ENCODE results near the gene MACROH2A1. TPM values are rescaled to one million over a fixed set of nuclear protein-coding genes. Genes with fewer than 3 reads are reported as not detected.
A peak's percentile ranks its signal among the peaks of the same experiment; 100 is the strongest.

The MACROH2A1 gene
- total and polyA plus RNA-seq, 10 of the 15 experiments (the other 5 are each of a cell fraction or from before 2014, with no cell fraction given), result 45.7 to 230 (median 196) TPM

- TF ChIP-seq MTA2 (IDR thresholded peaks at IDR 0.05; ENCODE audit: low read depth) (no peak), POLR2A (IDR thresholded peaks at IDR 0.05; ENCODE audit: low read depth, low read length) (no peak)
- TF ChIP-seq, protein P1, sequence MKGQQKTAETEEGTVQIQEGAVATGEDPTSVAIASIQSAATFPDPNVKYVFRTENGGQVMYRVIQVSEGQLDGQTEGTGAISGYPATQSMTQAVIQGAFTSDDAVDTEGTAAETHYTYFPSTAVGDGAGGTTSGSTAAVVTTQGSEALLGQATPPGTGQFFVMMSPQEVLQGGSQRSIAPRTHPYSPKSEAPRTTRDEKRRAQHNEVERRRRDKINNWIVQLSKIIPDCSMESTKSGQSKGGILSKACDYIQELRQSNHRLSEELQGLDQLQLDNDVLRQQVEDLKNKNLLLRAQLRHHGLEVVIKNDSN (IDR thresholded peaks at IDR 0.05; ENCODE audit: borderline replicate concordance, extremely low read length, insufficient read depth, low read depth, low read length), result no peak
Measured at GRCh38 chr5:135395866-135396265, 3.2 kb downstream of the MACROH2A1 start (continued).

- peaks cover 0 to 2% of the 10 kb centered on the region in 2 experiments; a peak in 2 of 4 replicates for H3K36me3 ChIP-seq (ENCODE audit: control insufficient read depth in 2 of 2, insufficient read depth in 2 of 2, low read length in 1 of 2)
- H2AFZ ChIP-seq (ENCODE audit: control insufficient read depth, low read depth, low read length), result no peak overlapping the region
- FAIRE-seq, result no peak
- H3K9me3 ChIP-seq (replicated peaks; ENCODE audit: control insufficient read depth, insufficient read depth, low read length), result no peaks in the 10 kb centered on the region
- peak overlapping the region; percentile 29 for H3K4me2 ChIP-seq (ENCODE audit: control insufficient read depth, insufficient read depth)
- no peaks in the 10 kb centered on the region for H3K27me3 ChIP-seq (replicated peaks in 1 of 2; ENCODE audit: control insufficient read depth in 2 of 2, insufficient read depth in 2 of 2, low read length in 1 of 2)
- TF ChIP-seq BACH1 (IDR thresholded peaks at IDR 0.05; ENCODE audit: borderline replicate concordance) (no peak), STAT3 (IDR thresholded peaks at IDR 0.05; ENCODE audit: low read depth, low read length) (no peak), IKZF1 (conservative IDR thresholded peaks at IDR 0.05) (no peak), SREBF2 (IDR thresholded peaks at IDR 0.05; ENCODE audit: low read length) (no peak), CREM (IDR thresholded peaks at IDR 0.05; ENCODE audit: low read depth) (no peak), SMARCA5 (IDR thresholded peaks at IDR 0.05) (no peak), SPI1 (IDR thresholded peaks at IDR 0.05; ENCODE audit: borderline replicate concordance, insufficient read depth, low read depth, low read length) (no peak)
- TF ChIP-seq, protein P1 (IDR thresholded peaks at IDR 0.05; ENCODE audit: borderline replicate concordance, extremely low read length, insufficient read depth, low read depth, low read length), result no peak
- TF ChIP-seq, protein P2, sequence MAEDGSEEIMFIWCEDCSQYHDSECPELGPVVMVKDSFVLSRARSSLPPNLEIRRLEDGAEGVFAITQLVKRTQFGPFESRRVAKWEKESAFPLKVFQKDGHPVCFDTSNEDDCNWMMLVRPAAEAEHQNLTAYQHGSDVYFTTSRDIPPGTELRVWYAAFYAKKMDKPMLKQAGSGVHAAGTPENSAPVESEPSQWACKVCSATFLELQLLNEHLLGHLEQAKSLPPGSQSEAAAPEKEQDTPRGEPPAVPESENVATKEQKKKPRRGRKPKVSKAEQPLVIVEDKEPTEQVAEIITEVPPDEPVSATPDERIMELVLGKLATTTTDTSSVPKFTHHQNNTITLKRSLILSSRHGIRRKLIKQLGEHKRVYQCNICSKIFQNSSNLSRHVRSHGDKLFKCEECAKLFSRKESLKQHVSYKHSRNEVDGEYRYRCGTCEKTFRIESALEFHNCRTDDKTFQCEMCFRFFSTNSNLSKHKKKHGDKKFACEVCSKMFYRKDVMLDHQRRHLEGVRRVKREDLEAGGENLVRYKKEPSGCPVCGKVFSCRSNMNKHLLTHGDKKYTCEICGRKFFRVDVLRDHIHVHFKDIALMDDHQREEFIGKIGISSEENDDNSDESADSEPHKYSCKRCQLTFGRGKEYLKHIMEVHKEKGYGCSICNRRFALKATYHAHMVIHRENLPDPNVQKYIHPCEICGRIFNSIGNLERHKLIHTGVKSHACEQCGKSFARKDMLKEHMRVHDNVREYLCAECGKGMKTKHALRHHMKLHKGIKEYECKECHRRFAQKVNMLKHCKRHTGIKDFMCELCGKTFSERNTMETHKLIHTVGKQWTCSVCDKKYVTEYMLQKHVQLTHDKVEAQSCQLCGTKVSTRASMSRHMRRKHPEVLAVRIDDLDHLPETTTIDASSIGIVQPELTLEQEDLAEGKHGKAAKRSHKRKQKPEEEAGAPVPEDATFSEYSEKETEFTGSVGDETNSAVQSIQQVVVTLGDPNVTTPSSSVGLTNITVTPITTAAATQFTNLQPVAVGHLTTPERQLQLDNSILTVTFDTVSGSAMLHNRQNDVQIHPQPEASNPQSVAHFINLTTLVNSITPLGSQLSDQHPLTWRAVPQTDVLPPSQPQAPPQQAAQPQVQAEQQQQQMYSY (CRISPR knock-in tag; IDR thresholded peaks at IDR 0.05), result no peak
- SMC1A ChIA-PET (ENCODE audit: uncharacterized antibody, unreplicated experiment), result interaction anchor here (2.1 kb wide), 1 partner anchor 31 kb away, joined by 6 read pairs; no protein-coding TSS in a partner anchor
- 85% methylated on average over 5 of the region's 5 CpGs for WGBS (ENCODE audit: insufficient coverage, insufficient replicate concordance, low lambda C conversion rate, missing lambda C conversion rate)
- RAD21 ChIA-PET (ENCODE audit: unreplicated experiment), result no interaction called here
- peaks cover 14% of the 10 kb centered on the region for H4K20me1 ChIP-seq (ENCODE audit: control insufficient read depth, insufficient read depth)
- no peak for DNase-seq (ENCODE audit: low read depth, low spot score)
- H3K27ac ChIP-seq (ENCODE audit: control insufficient read depth, insufficient read depth), result no peak overlapping the region
- BruUV-seq (replicated peaks), result no TSS peak
- 0 out of 2 replicates have a peak overlapping the region, but pooled peaks have one; percentile 15 for H3K4me3 ChIP-seq
- in situ Hi-C loops (cut with MboI), result no loop called here
- POLR2A ChIA-PET, result interaction anchor here (0.6 to 0.7 kb wide), 2 partner anchors 9 to 607 kb away, joined by 3 to 4 read pairs; no protein-coding TSS in a partner anchor
- intact Hi-C loops (cut with micrococcal nuclease; ENCODE audit: unreplicated experiment), result no loop called here
- no peak overlapping the region for H3K9ac ChIP-seq (ENCODE audit: control insufficient read depth, insufficient read depth, low read length)
- H3K4me1 ChIP-seq (ENCODE audit: control insufficient read depth, insufficient read depth, low read length), result peaks cover 29% of the 10 kb centered on the region
- CTCF ChIA-PET, result interaction anchor here (1.8 kb wide), 1 partner anchor 31 kb away, joined by 11 read pairs; no protein-coding TSS in a partner anchor
- ATAC-seq, result no peak
- peaks cover 91% of the 10 kb centered on the region for H3K79me2 ChIP-seq (ENCODE audit: control insufficient read depth, insufficient read depth, low read length)
Measured at GRCh38 chr5:135395451-135395850, 3.6 kb downstream of the MACROH2A1 start.
